ENCODE measurements around the gene PLXNA2.

DNA sequence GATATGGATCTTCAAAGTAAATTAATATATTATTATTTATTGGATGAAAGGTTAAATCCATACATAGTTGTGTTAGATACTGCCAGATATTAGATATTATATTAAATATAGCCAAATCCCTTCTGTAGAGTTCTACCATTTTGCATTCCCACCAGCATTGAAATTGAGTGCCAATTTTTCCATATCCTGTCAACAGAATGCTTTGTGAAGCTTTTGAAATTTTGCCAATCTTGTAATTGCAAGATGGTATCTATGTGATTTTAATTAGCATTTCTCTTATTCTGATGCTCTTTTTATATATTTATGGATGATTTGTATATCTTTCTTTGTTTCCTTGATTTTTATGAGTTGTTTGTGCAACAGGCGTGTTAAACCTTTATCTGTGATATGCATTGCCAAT lies 266.3 kb downstream of the PLXNA2 start:
- TF ChIP-seq EZH2 (IDR thresholded peaks at IDR 0.05; ENCODE audit: insufficient read depth, poor library complexity, severe bottlenecking) (no peak), EZH2phosphoT487 (IDR thresholded peaks at IDR 0.05; ENCODE audit: insufficient read depth, low read depth) (no peak)
